Stimulated activated CD4-positive, alpha-beta T cell treated with anti-CD3 and anti-CD28 coated beads, Interleukin-15, amount 100 ng/mL, for 1 hour (primary cell): ENCODE results near the gene TMEM128.
"Not testable (repeated sequence)": the region's sequence is repeated elsewhere in the genome, so short reads cannot be mapped to it uniquely, and the experiment has no call there.

Experiments
- DNase-seq, 2 donors: peaks; one replicate each; pipeline ENCODE4 v3.0.0-alpha.2; 2020; ENCODE audit warnings: low read depth in 1 of 2, low spot score in 1 of 2

The TMEM128 gene

DNA sequence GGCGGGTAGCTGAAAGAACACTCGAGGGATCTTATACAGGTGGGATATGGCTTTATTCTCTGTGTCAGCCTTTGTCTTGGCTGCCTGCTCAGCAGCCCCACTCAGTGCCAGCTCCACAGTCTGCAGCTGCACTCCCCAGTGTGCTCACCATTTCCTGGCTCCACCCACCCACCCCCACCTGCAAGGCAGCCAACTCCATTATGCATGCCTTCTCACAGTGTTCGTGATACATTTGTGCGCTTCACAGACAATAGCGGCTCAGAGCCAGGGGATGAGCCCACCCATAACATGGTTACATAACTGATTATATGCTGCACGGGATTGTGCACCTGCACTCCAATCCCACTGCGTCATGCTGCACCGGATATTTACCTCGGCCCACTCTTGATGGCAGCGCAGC, 8.8 kb upstream of the TMEM128 start:
- DNase-seq, result no peak

DNA sequence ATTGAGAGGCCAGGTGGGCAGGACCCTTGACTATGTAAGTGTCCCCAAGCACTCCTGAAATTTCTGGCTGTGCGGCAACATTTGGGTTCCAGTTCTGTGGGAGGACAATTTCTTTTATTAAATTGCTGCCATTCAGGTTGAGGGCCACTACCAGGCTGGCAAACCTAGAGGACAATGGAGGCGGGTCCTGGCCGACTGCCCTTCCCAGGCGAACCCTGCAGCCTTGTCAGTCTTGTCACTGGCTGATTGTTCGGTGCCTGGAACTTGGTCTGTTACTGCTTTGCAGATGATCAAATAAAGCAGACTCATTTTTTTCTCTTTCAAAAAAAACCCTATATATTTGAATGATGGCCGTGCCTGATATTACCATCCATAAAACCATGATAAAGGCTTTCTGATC, 6.6 kb upstream of the TMEM128 start:
- no peak for DNase-seq

DNA sequence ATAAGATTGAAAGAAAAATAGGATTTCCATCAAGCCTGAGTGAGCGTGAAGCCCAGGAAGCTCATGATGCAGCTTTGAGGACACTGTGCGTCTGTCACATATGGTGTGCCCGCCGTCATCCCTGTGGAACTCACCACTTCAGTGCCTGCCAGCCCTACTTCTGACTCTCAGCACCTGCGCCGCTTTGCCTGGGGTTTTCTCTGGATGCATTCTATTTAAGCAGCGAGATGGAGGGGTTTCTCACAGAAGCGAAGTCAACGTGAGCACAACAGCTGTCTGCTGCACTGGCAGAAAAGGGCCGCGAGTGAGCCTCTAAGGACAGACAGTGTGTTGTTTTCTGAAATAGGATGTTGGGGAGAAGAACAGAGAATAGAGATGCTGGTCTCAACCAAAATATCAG, 6.2 kb upstream of the TMEM128 start:
- DNase-seq, result no peak

DNA sequence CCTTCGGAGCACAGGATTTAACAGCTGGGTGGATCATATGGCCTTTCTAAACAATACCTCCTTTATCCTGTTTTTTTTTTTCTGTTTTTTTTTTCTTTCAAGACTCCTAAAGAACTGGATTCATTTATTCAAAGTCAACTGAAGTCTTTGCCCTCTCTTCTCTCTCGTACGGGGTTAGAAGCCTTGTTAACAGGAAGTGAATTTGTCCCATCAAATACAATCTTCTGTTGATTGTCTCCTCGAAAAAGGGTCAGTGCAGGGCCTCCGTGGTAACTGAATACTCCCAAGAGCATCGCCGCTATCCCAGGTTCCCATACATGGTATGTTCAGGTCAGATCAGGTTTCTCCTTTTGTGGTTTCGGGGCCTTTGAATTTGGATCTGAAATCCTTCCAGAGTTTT, 1.8 kb upstream of the TMEM128 start:
- DNase-seq, result no peak

DNA sequence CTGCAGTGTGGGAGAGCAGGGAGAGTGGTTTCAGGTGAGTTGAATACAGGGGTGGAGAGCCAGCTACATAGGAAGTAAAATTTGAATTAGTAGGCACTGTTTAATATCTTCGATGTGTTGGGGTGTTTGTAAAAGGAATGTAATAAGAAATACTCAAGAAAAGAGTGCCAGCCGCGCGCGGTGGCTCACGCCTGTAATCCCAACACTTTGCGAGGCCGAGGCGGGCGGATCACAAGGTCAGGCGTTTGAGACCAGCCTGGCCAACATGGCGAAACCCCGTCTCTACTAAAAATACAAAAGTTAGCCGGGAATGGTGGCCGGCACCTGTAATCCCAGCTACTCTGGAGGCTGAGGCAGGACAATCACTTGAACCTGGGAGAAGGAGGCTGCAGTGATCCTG, 1.3 kb upstream of the TMEM128 start:
- not testable (repeated sequence) for DNase-seq

DNA sequence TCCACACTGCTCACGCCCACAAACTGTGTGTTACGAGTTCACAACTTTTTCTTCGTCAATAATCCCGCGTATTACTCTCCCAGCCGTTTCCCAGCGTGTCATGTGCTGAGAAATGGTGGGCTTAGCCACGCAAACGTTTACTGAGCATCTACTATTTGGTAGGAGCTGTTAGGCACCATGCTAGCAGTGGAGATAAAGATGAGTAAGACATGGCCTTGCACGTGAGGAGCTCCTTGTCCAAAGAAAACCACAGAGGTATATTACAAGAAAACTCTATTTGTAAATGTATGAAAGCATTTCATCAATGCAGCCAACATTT, 821 bp upstream of the TMEM128 start:
- DNase-seq, result no peak

DNA sequence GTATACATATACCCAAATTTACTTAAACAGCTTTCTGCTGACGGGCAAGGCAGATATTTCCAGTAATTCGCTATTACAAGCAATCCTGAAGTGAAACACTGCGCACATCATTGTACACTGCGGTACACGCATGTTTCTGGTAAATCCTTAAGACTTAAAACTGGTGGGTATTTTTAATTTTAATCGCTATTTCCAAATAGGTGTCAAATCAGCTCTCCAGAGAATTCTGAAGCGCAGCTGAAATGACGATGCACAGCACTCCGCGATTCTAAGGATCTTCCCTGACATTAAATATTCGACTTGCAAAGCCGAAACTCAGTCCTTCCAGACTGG, 361 bp downstream of the TMEM128 start:
- no peak for DNase-seq

DNA sequence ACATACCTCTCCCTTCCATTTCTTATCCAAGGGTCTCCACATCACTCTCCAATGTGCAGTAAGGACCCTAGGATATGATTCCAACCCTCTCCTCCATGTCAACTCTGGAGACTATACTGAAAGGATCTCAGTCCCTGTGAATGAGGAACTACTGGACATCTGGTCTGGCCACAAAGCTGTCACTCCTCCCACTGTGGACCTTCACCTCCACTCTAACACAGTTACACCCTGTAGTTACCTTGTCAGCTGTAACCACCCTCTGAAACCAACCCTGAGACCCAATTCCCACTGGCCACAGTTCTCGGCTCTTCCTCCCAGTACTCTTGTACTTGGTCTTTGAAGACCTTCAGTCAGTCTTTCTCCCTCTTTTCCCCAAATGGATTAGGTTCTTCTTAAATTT, 2.9 kb downstream of the TMEM128 start:
- no peak for DNase-seq

DNA sequence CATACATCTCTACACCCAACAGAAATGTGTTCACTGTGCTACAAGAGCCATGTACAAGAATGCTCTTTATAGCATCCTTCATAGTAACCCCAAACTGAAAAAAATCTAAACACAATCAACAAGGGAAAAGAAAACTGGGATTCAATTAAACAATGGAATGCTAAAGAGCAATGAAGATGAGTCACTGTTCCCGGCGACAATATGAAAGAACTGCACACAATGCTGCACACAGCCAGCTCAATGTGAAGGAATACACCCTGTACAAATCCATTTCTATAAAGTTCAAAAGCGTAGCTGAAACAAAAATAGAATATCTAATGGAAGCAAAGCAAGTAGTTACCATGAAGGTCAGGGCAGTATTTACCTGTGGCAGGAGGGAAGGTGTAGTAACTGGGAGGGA, 8.5 kb downstream of the TMEM128 start:
- DNase-seq, result not testable (repeated sequence)

DNA sequence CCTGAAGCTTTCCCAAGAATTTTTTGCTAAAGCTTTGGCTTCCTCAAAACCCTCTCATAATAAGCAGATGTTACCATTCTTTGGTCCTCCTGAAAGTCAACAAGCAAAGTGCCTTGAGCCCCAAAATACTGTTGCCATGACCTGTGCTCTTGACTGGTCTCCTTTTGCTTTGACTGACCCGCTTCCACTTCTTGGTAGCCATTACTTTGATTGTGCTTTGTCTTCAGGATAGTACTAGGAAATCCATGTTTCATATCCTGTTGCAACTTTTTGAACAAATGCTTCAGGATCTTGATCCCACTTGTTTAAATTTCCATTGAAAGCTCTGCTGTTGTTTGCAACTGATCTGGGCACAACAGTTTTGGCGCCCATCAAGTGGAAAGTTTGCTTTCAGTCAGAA, 14.4 kb downstream of the TMEM128 start:
- DNase-seq, result no peak

DNA sequence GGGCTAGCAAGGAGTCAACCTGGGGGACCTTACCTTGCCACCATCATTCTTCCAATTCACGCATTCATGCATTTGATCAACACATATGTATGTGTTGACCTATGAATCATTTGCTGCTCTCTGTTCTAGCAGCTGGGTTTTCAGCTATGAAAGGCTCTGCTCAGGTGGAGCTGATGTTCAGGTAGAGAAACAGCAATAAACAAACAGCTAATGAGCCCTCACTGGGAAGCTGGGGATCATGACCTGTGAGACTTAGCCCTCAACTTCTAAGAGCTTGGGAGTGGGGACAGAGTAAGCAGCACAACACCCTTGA, 19.7 kb downstream of the TMEM128 start:
- DNase-seq, result no peak

DNA sequence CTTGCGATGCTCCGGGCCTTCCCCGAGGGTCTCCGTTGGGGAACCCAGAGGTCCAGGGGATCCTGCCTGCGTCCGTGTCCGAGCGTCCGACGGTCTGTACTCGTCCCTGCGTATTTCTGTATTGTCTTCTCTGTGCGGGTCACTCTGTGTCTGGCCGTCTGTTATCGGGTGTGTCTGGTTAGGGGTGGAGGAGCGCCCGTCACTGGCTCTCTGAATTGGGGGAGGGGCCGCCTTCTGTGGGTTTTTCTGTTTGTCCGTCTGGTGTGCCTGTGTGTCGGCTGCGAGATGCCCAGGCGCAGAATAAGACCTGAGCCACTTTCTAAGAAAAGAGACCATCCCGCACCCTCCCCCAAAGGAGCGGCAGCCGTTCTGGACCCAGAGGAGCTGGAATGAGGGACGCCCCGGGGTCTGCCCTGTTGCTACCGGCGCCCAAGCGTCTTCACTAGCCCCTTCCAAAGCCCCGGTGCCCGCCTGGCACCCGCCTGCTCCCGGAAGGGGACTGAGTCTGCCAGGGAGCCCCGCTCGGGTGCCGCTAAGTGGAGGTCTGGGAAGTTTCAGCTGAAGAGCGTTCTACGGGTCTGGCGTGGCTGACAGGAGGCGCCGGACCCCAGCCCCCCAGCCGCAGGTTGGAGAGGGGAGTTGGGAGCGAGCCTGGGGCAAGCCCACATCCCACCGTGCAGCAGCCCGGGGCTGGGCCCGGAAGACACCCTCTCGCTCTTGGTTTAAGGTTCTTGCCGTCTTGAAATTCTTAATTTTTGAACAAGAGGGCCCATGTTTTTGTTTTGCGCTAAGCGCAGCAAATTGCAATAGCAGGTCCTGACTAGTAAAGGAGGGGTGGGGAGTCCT, 20.3 kb downstream of the TMEM128 start:
- DNase-seq, result no peak

DNA sequence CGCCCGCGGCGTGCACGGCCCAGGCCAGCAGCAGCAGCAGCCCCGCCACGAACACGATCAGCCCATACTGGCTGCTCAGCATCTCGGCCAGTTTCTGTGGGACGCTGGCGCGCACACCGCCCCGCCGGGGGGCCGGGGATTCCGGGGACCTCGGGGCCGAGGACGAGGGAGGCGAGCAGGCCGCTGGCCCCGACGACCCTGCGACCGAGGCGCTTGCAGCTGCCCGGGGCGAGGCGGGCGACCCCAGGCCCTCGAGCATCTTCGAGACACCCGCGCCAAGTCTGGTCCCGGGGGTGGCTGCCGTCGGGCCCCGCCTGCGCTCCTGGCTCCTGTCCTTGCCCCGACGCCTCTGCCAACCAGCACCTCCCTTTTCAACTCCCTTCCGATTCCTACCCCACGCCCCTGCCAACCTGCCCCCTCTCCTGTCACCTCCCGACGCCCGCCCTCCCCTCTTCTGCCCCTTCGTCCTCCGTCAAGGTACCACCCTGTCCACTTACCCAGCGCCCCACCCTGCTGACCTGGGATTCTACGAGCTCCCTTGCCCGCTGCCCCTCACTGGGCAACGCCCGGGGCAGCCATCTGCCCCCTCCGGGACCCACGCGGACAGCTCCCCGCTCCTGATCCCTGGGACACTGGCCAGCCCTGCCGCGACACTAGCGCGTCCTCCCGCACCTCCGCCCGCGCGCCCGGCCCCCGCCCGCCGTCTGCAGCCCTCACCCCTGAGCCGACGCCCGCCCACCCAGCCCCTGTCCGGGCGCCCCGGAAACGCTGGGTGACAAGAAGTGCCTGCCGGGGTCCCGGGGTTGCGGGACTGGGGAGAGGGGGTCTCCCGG, 21.2 kb downstream of the TMEM128 start, which contains the start of gene OTOP1:
Gene OTOP1, minus strand, starts transcription at position 324 of the 833 bp plus-strand sequence. Its CDS starts 65 bp downstream, at position 259.
- DNase-seq, result no peak

DNA sequence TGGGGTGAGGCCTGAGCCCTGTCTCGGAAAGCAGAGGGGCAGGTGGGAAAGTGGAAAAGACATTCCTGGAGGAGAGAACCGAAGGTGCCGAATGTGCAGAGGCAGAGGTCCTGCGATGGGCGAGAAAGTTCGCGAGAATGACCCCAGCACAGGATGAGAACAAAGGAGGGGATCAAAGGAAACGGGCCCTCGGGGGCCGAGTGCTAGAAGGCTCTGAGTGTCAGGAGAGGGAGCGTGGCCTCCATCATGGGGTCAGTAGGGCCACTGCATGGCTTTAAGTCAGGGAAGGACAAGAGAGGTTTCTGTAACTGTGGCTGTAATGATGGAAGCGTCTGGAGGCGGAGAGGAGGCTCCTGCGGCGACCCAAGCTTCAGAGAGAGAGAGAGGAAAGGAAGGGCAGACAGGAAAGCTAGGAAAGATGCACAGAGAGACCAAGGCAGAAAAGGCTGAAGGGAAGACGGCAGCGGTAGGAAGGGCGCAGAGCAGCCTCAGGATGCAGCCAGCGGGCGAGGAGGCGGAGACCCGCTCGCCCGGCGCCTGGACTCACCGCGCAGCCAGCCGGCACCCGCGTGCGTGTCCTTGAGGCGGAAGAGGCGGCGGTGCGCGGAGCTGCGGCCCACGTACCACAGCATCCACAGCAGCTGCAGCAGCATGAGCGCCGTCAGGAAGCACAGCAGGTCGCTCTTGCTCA, 22.0 kb downstream of the TMEM128 start:
- no peak for DNase-seq

DNA sequence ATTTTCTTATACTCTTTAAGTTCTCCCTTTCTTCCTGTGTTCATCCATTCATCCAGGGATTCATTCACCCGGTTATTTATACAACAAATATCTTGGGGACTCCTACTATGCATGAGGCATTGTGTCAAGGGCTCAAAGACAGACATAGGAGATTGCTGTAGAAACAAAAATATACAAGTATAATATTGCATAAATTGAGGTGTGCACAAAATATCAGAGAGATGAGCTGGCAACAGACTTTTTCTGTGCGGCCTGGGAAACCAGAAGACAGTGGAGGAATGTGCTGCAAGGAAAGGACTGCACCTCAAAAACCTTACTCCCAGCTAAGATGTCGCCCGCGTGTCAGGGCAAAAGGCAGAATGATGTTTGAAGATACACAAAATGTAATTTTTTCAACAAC, 30.9 kb downstream of the TMEM128 start:
- no peak for DNase-seq

DNA sequence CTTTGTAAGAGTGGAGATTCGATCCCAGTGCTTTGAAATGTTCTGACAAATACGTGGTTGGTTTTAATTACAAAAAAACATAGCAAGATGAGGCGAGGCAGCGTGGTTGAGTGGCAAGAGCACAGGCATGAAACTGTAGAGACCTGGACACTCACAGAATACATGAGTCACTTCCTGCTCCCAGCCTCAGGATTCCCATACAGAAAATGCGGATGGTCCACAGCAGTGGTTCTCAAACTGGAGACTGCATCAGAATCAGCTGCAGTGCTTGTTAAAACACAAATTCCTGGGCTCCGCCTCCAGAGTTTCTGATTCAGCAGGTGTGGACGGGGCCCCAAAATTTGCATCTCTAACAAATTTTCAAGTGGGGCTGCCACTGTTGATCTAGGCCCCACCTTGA, 31.4 kb downstream of the TMEM128 start:
- DNase-seq, result no peak

DNA sequence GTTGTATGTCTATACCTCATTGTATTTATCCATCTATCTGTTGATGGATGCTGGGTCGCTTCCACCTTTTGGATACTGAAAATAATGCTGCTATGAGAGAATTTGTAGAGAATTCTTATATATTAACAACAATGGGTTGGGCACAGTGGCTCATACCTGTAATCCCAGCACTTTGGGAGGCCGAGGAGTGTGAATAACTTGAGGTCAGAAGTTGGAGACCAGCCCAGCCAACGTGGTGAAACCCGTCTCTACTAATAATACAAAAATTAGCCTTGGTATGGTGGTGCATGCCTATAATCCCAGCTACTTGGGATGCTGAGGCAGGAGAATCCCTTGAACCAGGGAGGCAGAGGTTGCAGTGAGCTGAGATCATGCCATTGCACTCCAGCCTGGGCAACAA, 34.3 kb downstream of the TMEM128 start:
- not testable (repeated sequence) for DNase-seq

DNA sequence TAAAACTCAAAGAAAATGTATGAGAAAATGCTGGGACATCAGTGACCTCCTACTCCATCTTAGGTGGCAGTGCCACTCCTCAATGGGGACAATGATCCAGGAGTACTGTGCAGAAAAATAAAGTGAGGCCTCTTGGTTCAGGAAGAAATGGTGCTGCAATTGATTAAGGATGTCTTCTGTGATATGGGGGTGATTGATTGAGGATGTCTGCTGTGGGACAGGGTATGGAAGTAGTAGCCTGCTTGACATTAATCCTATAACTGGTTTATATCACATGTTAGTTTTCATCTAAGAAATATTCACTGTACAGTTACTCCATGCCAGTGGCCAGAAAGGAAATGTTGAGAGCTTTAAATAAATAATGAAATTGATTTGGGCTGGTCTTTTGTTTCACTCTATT, 41.8 kb downstream of the TMEM128 start:
- DNase-seq, result no peak

DNA sequence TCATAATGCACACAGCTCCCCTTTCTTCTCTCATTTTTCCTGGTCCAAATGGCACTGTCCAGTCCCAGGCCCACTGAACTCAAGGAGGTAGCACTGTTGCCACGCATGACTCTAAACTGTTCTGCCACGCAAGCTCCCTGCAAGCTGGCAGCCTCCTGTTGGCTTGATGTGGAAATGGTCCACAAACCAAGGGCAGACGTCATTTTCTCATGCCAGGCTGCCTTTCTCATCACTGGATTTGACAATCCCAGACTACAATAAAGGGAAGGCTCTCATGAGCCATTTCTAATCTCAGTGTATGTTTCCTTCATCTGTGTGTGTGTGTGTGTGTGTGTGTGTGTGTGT, 43.6 kb downstream of the TMEM128 start:
- no peak for DNase-seq

DNA sequence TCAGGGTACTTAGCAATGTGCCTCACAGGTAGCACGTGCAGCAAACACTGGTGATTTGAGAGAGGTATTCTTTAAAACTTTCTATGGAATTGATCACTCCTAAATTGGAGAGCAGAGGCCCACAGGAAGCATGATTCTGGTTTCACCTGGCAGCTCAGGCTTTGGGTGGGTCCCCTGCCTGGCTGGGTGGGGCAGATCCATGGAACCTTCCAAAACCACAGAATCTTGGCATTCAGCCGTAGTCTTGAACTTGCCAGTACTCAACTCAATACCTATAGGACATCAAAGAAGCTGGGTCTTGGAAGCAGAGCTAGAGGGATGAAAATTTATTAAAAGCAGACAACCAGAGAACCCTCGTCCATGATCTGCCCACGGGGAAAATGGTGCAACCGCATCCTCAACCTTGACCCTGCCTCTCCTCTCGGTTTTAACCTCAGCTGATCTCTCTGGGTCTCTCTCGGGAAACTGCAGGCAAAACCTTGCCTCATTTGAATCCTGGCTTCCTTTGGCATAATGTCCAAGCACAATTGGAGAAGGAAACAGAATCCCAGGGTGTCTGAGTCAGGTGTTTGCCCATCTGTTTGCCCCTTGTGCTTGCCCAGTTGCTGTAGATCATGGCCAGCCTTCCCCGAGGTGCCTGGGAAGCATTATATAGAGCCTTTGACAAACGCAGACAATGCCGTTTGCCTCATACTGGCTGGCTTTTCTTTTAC, 44.2 kb downstream of the TMEM128 start:
- DNase-seq, result no peak

DNA sequence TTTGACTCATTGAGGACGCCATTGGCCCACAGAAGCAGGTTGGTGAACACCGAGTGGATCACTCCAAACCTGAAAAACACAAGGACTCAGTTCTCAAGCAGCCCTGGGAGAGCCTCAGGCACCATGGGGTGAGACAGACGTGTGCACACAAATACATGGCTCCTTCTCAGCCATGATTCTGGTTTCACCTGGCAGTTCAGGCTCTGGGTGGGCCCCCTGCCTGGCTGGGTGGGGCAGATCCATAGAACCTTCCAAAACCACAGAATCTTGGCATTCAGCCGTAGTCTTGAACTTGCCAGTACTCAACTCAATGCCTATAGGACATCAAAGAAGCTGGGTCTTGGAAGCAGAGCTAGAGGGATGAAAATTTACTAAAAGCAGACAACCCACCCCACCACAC, 45.5 kb downstream of the TMEM128 start:
- DNase-seq, result no peak

DNA sequence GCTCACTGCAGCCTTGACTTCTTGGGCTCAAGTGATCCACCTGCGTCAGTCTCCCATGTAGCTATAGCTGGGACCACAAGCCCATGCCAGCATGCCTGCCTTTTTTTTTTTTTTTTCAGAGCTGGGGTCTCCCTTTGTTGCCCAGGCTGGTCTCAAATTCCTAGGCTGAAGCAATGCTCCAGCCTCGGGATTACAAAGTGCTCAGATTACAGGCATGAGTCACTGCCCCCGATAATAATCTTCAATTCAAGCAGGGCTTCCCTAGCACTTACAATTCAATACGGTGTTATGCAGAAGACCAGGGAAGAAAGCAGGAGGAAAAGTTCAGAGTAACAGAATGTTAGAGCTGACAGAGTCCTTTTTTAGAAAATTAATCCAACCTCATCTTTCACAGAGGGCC, 47.4 kb downstream of the TMEM128 start:
- DNase-seq, result no peak
